DOHH2 (cell line): ENCODE measurements around the gene SMIM23.

Experiments
- H3F3A ChIP-seq: fragments of 200-600 bp; sonication (generic), shearing (Covaris generic); 2 replicates; pipeline ENCODE4 v1.6.0; 2016; ENCODE audit warnings: antibody characterized with exemption, mild to moderate bottlenecking; ENCODE audit not compliant: control insufficient read depth, insufficient read depth
- H3K27ac ChIP-seq: fragments of 200-600 bp; sonication (generic); 2 replicates; pipeline ENCODE4 v1.5.1; 2014; ENCODE audit warnings: low read depth, mild to moderate bottlenecking, low read length, moderate library complexity
- H3K27me3 ChIP-seq: fragments of 200-600 bp; sonication (generic); 2 replicates; pipeline ENCODE4 v1.6.1; 2014; ENCODE audit warnings: mild to moderate bottlenecking, low read length, mixed read lengths; ENCODE audit not compliant: control insufficient read depth
- H3K36me3 ChIP-seq: fragments of 200-600 bp; sonication (generic); 2 replicates; pipeline ENCODE4 v1.6.1; 2014; ENCODE audit warnings: mild to moderate bottlenecking, low read length, moderate library complexity, mixed read lengths; ENCODE audit not compliant: control insufficient read depth
- H3K4me1 ChIP-seq: fragments of 200-600 bp; sonication (generic); 2 replicates; pipeline ENCODE4 v1.6.1; 2014; ENCODE audit warnings: mild to moderate bottlenecking, low read length, mixed read lengths; ENCODE audit not compliant: control insufficient read depth
- H3K4me2 ChIP-seq: fragments of 200-600 bp; sonication (generic); 2 replicates; pipeline ENCODE4 v1.6.0; 2014; ENCODE audit warnings: mild to moderate bottlenecking, low read length, moderate library complexity
- H3K4me3 ChIP-seq: fragments of 200-600 bp; sonication (generic); 2 replicates; pipeline ENCODE4 v1.5.1; 2014; ENCODE audit warnings: mild to moderate bottlenecking, low read length, mixed read lengths
- H3K79me2 ChIP-seq: fragments of 200-600 bp; sonication (generic); 2 replicates; pipeline ENCODE4 v1.6.1; 2014; ENCODE audit warnings: mild to moderate bottlenecking, low read length, mixed read lengths; ENCODE audit not compliant: control insufficient read depth
- H3K9me2 ChIP-seq: fragments of 200-600 bp; sonication (generic); replicated peaks from 2 replicates; pipeline ENCODE4 v1.6.1; 2014; ENCODE audit warnings: mild to moderate bottlenecking, low read length, mixed read lengths; ENCODE audit not compliant: control insufficient read depth
- H3K9me3 ChIP-seq: fragments of 200-600 bp; sonication (generic); 2 replicates; pipeline ENCODE4 v1.6.1; 2014; ENCODE audit warnings: antibody characterized with exemption, low read length, mixed read lengths; ENCODE audit not compliant: control insufficient read depth, insufficient read depth
- H4K20me1 ChIP-seq: fragments of 200-600 bp; sonication (generic); 2 replicates; pipeline ENCODE4 v1.6.0; 2014; ENCODE audit warnings: low read depth, mild to moderate bottlenecking, antibody characterized with exemption, low read length, moderate library complexity; ENCODE audit not compliant: control insufficient read depth, insufficient read depth
- EZH2phosphoT487 ChIP-seq: fragments of 200-600 bp; sonication (generic); IDR thresholded peaks from 2 replicates; pipeline ENCODE4 v1.6.1; 2017; ENCODE audit warnings: borderline replicate concordance, mild to moderate bottlenecking, antibody characterized with exemption, low read length, moderate library complexity, mixed read lengths
- TF ChIP-seq, protein P1 (sequence below): fragments of 200-600 bp; sonication (generic); IDR thresholded peaks from one replicate; pipeline ENCODE4 v1.5.1; 2014; ENCODE audit warnings: antibody characterized with exemption, mild to moderate bottlenecking, low read depth, low read length; ENCODE audit not compliant: poor library complexity, severe bottlenecking

Gene SMIM23

DNA sequence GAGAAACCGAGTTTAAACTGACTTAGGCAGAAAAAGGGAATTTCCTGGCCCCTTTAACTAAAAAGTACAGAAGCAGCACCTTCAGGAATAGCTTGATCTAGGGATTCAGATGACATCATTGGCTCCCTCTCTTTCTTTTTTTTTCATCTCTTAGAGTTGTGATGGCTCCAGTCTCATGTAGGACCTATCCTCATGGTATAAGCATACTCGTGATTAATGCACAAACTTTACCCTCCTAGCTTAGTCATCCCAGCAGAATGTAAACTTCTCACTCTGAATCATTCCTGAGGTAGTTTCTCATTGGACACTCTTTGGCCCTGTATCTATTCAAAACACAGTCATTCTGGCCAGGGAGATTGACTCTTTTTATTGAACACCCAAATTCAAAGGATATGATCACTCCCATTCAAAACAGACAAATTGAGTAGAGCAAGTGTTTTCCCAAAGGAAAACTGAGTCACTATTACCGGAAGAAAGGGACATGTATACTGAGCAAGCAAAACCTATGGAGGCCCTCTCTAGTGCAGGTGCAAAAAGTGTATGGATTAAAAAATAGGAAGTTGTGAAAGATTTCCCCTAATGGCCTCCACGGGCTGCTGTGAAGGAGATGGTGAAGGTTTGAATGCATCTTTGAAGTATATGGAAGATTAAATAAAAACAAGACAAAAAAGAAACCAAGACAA lies 27.6 kb upstream of the SMIM23 start:
- H3K27me3 ChIP-seq = peaks cover 8% of the 10 kb centered on the region; the same call in 1 of the 2 replicates
- no peak overlapping the region for H3K4me3 ChIP-seq
- H3F3A ChIP-seq = no peaks in the 10 kb centered on the region
- no peaks in the 10 kb centered on the region for H3K9me3 ChIP-seq
- no peak for TF ChIP-seq EZH2phosphoT487
- TF ChIP-seq, protein P1, sequence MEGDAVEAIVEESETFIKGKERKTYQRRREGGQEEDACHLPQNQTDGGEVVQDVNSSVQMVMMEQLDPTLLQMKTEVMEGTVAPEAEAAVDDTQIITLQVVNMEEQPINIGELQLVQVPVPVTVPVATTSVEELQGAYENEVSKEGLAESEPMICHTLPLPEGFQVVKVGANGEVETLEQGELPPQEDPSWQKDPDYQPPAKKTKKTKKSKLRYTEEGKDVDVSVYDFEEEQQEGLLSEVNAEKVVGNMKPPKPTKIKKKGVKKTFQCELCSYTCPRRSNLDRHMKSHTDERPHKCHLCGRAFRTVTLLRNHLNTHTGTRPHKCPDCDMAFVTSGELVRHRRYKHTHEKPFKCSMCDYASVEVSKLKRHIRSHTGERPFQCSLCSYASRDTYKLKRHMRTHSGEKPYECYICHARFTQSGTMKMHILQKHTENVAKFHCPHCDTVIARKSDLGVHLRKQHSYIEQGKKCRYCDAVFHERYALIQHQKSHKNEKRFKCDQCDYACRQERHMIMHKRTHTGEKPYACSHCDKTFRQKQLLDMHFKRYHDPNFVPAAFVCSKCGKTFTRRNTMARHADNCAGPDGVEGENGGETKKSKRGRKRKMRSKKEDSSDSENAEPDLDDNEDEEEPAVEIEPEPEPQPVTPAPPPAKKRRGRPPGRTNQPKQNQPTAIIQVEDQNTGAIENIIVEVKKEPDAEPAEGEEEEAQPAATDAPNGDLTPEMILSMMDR = no peak
- H3K4me2 ChIP-seq = no peak overlapping the region
- H3K79me2 ChIP-seq = no peaks in the 10 kb centered on the region
- no peaks in the 10 kb centered on the region for H4K20me1 ChIP-seq
- H3K36me3 ChIP-seq = no peaks in the 10 kb centered on the region
- no peaks in the 10 kb centered on the region for H3K9me2 ChIP-seq
- H3K4me1 ChIP-seq = no peaks in the 10 kb centered on the region
- no peak overlapping the region for H3K27ac ChIP-seq

DNA sequence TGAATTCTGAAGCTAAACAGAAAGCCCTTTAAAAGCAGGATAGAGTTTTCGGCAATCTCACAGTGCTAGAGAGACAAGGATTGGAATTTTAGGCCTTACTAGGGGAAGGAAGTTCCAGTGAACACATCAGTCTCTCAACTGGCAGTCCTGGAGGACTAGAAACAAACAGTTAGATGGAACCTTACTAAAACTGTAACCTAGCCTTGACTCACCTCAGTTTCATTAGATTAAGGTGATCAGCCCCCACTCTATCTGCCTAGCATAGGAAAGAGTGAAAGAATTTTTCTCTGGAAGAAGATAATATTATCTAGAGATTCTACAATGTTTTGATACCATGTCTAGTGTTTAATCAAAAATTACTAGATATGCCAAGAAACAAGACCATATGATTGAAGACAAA lies 25.8 kb upstream of the SMIM23 start:
- TF ChIP-seq EZH2phosphoT487 = no peak
- TF ChIP-seq, protein P1 = no peak
- no peaks in the 10 kb centered on the region for H4K20me1 ChIP-seq
- H3K79me2 ChIP-seq = no peaks in the 10 kb centered on the region
- H3F3A ChIP-seq = no peaks in the 10 kb centered on the region
- no peaks in the 10 kb centered on the region for H3K36me3 ChIP-seq
- no peaks in the 10 kb centered on the region for H3K9me3 ChIP-seq
- H3K27ac ChIP-seq = no peak overlapping the region
- no peak overlapping the region for H3K4me2 ChIP-seq
- H3K27me3 ChIP-seq = peaks cover 9% of the 10 kb centered on the region
- H3K4me1 ChIP-seq = no peaks in the 10 kb centered on the region
- H3K4me3 ChIP-seq = no peak overlapping the region
- H3K9me2 ChIP-seq = no peaks in the 10 kb centered on the region

GRCh38 chr5:171762021-171762608 lies 23.5 kb upstream of the SMIM23 start:
- Histone ChIP-seq H3K79me2 (no peaks in the 10 kb centered on the region), H3K4me2 (no peak overlapping the region), H3K27ac (no peak overlapping the region), H3K36me3 (no peaks in the 10 kb centered on the region), H3K27me3 (peaks cover 17% of the 10 kb centered on the region), H3F3A (no peaks in the 10 kb centered on the region), H3K9me3 (peaks cover 6% of the 10 kb centered on the region; the same call in 1 of the 2 replicates), H4K20me1 (no peaks in the 10 kb centered on the region), H3K4me3 (no peak overlapping the region), H3K9me2 (no peaks in the 10 kb centered on the region), H3K4me1 (no peaks in the 10 kb centered on the region)
- TF ChIP-seq EZH2phosphoT487 = no peak
- TF ChIP-seq, protein P1 = no peak
